Cardiac septum (tissue), 1 donor: ENCODE measurements around the gene CSNK1G1. TPM values are rescaled to one million over a fixed set of nuclear protein-coding genes. Genes with fewer than 3 reads are reported as not detected.

ENCODE experiments used
- DNase-seq: peaks from one replicate; pipeline ENCODE4 v3.0.0-alpha.2; 2020; ENCODE audit warnings: low spot score
- intact Hi-C: fragments of 100-400 bp; cut with DNase I; formaldehyde crosslinking; loops from one replicate; pipeline ENCODE4 v1.14.0; 2022
- total RNA-seq: library from RNA; stranded (reverse); fragmentation: NEBNext Ultra II Directional; extraction: Animal tissue kit (Norgen Biotek cat#: 25700); gene quantifications from one replicate; pipeline ENCODE4 v1.2.1, GENCODE V29; 2021
- donor health status: DM: no; HTN: no; CAD: no.

CSNK1G1 gene
- total RNA-seq, 1 donor from 2014 or later: 8.3 TPM

DNA sequence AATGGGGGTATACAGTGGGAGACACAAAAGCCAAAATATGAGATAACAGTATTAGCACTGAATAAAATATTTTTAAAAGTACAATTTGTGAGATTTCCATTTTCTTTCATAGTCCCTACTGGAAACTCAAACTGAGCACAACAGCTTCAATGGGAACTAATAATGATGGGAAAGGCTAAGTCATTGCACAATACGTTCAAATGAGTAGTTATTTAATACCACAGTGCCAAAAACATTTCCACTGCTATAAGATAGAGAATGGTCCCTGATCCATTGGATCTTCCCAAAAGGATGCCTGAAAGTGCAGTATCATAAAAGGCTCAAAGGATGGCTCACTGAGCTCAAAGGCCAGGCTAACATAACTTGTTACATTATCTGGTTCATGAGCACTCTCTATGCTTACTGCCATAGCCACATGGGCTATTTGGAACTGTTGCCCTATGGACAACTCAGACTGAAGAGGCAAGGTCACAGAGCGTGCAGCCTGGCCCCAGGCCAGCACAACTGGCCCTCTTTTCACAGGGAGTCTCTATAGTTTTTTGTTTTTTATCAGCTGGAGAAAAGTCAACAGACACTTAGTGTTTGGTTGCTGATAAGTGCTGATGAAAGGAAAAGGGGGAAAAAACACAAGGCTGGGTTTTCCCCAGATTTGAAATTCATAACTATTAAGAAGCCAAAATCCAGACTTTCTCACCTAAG is 139.1 kb downstream of the CSNK1G1 start:
- intact Hi-C loops: no loop called here
- DNase-seq: no peak

DNA sequence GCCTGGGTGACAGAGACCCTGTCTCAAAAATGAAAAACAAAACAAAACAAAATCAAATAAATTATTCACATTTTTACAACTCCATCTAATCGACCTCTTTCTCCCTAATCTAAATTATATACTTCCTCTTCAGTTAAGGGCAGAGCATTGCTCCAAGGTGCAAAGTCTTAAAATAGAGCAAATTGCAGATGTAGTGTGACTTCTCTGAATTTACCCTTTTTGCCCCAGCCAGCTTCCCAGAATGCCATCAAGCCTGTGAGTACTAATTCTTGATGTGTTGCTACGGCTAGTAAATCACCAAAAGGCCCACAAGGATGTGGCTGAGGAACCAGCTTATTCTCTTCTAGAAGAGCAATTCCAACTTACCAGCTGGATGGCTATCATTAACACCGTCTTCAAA is 139.8 kb downstream of the CSNK1G1 start:
- intact Hi-C loops: no loop called here

DNA sequence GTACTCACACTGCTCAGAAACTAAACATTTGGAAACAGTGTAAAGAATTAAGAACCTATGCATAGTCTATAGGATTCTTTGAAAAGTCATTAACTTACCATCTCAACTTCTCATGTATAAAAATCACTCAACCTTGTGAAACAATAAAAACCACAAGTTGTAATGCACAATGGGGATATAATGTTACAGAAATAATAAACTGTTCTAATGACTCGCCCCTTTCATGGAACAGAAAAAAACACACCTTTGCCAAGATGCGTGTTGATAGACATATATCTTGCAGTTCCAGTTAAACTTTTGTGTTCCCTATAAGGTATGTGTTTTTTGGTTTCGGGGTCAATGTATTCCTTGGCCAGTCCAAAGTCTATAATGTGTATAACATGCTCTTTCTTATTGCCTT is 142.3 kb downstream of the CSNK1G1 start:
- intact Hi-C loops: no loop called here
- no peak for DNase-seq

More for the DNA sequence above, 139.8 kb downstream of the CSNK1G1 start:
- DNase-seq: no peak

DNA sequence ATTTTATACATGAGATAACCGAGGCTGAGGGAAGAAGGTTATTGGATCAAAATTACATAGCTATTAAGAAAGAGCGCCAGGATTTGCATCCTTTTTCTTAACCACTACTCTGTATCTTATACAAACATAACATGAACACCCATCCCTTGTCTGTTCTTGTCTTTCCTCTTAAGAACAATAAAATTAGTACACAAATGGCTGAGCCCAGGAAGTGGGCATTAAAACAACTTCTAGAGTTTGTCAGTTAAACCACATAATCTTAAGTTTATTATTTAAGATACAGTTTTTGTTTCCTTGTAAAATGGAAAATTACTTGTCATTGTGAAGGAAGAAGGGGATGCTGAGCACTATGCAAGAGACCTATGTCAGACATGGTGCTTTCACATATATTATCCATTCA is 144.3 kb downstream of the CSNK1G1 start:
- intact Hi-C loops: no loop called here
- no peak for DNase-seq

DNA sequence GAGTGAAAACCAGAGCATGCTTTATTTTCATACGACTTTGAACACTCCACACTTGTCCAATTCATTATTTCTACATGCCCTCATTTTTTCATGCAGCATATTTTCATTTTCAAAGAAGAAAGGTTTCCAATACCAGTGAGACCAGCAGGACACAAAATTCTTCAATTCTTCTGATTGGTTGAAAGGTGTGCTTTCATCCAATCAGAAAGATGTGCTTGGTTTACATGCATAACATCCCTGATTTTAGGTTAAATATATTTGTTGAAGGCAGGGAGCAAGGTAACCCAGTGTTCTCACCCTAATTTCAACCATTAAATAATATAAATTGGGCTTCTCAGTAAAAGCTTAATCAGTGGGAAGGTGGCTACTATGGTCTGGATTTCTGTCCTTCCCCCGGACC is 145.6 kb downstream of the CSNK1G1 start:
- no peak for DNase-seq
- intact Hi-C loops: no loop called here

DNA sequence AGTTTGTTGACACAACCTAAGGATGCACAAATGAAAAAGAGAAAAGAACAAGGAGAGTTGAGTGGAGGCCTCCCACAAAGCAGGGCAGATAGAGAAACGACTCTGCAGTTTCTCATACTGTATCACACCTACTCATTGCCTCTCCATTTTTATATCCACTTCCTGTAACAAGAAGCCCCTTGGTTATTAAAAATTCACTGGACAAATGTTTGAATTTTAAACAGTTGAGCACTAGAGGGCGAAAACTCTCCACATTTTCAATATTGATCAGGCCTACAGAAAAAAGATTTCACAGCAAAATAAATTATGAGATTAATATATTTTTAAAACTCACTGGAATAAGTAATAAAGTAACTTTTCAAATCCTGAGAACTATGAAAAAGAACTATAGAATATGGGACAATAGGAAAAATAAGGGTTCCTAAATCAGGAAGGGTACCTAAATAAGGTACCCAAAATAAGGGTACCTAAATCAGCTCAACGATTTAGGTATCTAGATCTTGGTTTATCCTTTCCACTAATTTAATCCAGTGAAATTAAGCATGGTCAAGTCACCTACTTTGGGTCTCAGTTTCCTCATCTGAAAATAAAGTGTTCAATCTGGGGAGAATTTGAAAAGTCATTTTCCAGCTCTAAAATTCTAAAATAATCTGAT is 146.2 kb downstream of the CSNK1G1 start:
- intact Hi-C loops: loop anchor here (5.0 to 10.0 kb wide), 2 partner anchors 147 to 475 kb away; partner anchors contain the start of gene CSNK1G1
- DNase-seq: no peak

DNA sequence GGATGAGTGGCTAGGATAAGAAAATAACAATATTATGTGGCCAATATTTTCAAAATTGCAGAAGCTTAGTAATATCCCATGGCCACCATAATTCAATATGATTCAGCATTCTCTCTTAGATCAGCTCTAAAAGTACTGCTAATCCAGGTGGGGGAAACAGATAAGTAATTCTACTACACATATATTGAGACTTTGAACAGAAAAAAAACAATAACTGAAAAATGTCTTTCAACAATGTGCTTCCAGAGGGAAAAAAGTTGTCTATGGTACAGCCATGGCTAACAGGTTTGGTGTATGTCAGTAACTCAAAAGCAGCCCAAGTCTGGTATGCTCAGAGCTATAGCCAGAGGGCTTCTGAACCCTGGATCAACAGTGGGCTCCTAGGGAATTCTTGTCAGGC is 150.8 kb downstream of the CSNK1G1 start:
- DNase-seq: no peak
- intact Hi-C loops: loop anchor here (5.0 to 10.0 kb wide), 2 partner anchors 152 to 480 kb away; partner anchors contain the start of gene CSNK1G1

DNA sequence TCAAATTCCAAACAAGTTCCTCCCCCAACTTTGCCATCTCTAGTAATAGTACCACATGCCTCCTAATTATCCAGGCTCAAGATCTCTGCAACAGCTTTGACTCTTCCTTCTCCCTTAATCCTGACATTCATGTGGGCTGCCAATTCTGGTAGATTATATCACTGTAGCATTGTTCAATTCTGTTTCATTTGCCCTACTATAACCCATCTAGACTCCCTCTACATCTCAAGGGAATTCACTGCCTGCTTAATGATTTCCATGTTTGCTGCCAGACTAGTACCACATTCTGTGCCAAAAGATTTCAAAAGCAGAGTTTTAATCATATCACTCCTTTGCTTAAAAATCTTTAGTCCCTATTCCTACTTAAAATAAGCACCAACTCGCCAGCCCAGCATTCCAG is 158.5 kb downstream of the CSNK1G1 start:
- DNase-seq: no peak
- intact Hi-C loops: no loop called here

DNA sequence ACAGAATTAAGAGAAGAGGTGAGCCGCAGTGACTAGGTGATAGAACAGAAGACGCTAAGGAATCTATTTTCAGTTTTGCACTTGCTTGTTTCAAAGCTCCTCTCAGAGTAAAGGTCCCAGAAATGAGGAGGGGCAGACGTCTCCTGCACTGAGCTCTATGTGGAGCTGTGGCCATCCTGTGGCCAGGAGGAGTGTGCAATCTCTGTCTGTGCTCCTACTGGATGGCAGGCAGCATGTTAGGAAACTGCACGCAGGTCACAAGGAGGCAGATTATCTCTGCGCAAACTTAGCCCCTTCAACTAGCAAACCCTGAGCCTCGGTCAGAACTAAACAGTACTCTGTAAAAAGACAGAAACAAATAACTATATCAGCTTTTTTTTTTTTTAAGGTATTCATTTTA is 162.0 kb downstream of the CSNK1G1 start:
- intact Hi-C loops: no loop called here
- DNase-seq: no peak

DNA sequence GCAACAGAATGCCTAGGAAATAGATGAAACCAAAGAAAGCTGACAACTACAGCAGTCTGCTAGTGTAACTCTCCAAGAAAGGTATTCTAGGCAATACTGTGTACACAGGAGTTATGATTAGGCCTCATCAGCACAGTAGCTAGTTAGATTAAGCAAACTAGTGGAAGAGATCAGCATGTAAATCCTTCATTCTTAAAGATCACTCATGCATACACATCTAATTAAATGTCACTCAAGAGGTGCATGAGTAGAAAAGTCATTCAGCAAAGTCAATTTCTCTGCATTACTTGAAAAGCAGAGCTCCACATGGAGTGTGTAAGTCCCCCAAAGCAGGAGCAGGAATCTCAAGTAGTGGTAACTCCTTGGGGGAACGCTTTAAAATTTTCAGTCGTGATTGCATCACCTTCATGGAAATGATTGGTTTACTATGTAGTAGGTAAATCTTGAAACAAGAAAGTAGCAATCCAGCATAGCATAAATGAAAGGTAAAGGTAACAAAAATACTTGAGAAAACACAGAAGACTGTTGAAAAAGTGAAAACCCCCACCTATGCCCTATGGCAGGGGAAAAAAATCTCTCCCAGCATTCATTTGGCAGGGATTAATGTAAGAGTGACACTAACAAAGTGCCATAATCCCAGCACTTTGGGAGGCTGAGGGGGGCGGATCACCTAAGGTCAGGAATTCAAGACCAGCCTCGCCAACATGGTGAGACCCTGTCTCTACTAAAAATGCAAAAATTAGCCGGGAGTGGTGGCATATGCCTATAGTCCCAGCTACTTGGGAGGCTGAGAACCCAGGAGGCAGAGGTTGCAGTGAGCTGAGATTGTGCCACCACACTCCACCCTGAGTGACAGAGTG is 163.8 kb downstream of the CSNK1G1 start:
- no peak for DNase-seq
- intact Hi-C loops: no loop called here

DNA sequence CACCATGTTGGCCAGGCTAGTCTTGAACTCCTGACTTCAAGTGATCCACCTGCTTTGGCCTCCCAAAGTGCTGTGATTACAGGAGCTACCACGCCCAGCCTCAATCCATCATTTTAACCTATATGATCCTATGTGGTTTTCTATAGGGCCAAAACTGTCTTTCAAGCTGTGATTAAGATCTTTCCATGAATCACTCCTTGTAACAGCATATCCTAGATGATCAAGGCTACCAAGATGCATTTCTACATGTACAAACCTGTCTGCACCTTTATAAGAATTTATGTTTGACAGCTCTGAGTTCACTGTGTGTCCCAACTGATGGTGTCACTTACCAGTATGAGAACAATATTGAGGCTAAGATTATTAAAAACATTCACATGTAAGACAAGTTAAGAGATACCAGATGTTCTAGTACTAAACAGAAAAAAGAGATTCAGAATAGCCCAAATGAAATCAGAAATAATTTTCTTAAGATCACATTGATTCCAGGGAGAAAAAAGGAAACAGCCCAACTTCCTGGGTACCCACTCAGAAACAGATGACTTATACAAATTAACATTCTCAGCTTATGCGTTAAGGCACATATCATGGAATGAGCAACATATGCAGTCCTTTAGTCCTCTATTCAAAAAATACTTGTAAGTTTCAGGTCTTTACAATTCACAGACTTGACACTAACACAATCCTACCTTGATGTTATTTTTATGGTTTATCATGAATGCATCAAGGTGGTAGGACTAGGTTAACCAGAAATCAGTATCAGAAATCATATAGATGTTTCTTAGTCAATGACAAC is 168.4 kb downstream of the CSNK1G1 start:
- DNase-seq: no peak
- intact Hi-C loops: no loop called here

DNA sequence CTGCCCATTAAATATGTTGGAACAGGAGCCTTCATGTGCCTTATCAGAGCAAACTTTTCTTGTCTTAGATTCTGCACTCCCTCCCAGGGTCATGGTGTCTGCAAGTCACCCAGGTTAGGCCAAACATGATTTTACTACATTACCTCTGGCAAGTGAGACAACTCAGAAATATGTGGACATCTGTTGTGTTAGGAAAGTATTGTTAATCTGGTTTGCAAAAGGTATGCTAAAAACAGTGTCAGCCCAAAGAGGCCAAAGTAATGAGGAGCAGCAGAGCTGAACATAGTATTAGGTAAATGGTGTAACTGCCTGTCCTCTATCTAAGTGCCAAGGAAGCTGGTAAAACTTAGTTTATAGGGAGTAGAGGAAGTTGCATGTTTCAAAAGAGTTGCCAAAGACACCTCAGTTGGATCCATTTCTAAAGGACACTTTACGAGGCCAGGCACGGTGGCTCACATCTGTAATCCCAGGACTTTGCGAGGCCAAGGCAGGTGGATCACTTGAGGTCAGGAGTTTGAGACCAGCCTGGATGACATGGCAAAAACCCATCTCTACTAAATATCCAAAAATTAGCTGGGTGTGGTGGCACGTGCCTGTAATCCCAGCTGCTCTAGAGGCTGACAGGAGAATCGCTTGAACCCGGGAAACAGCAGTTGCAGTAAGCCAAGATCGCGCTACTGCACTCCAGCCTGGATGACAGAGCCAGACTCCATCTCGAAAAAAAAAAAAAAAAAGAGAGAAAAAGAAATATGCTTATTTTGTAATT is 170.6 kb downstream of the CSNK1G1 start:
- DNase-seq: no peak
- intact Hi-C loops: no loop called here

DNA sequence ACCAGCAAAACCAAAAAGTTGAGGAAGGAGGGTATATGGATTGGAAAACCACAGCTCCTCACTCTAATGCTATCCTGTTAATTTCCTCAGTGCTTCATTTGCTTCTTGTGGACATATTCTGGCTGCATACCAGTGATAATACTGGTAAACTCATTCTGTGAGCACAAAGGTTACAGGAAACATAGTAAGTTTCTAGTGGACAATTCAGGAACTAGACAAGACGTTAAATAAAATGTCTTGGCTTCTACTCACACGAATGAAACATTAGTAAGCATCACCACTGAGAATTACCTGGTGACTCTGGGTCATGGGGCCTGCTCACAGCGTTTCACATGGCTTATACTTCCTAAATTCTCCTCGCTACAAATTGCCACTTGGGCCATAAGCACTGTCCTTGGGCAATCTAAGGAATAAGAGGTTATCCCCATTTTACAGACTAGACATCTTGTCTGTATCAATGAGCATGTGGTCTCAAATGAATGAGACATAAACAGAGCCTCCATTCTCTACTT is 173.1 kb downstream of the CSNK1G1 start:
- intact Hi-C loops: no loop called here
- no peak for DNase-seq

DNA sequence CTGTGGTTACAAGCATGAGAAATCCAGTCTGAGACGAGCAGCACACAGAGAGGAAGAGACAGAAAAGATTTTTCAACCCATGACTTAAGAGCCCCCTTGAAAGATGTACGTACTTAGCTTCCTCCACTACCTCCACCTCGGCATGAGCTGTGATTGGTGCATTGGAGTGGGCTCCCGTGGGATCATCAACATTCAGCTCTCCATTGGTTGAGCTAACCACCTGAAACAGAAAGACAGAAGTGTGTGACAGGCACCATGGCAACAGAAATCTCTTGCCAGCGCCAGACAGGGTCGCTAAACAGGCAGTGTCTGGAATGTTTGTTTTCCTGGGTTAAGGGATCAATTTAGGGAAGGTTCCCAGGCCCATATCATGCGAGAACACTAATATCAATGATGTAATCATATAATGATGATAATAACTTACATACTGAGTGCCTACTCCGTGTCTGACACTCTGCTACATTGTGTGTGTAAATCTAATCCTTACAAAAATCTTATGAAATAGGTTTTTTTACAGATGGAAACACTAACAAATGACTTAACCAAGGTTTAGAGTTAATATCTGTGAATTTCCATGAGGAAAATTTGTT is 175.6 kb downstream of the CSNK1G1 start:
- DNase-seq: no peak
- intact Hi-C loops: no loop called here

DNA sequence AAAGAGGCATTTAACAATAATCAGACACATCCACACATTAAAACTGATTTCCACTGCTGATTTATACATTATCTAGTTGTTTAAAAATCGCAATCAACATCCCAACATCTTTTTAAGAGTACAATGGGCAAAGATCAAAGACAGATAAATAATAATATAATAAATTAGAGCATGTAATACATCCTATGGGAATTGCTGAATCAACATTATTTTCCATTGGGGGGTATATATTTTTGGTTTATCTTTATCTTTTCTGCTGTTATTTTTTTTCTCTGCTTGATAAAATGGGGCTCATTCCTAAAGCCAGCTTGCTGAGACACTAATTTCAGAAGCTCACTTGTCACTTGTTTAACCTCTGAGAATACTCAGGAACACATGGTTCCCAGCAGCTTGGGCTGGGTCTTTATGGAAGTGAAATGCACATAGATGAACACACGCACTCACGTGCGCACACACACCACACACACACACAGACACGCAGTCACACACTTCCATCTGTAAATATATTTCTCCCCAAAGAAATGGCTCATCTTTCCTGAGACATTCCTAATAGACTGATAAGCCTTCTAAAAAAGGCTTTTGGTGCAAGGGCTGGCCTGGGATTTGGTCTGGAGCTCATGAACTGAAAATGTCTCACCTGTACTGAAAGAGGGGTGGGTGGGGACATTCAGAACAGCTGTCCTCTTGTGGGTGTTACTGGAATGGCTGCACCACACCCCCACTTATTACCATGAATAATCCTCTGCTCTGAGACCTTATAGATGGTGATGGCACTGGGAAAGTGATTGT is 189.7 kb downstream of the CSNK1G1 start:
- intact Hi-C loops: no loop called here
- no peak for DNase-seq

DNA sequence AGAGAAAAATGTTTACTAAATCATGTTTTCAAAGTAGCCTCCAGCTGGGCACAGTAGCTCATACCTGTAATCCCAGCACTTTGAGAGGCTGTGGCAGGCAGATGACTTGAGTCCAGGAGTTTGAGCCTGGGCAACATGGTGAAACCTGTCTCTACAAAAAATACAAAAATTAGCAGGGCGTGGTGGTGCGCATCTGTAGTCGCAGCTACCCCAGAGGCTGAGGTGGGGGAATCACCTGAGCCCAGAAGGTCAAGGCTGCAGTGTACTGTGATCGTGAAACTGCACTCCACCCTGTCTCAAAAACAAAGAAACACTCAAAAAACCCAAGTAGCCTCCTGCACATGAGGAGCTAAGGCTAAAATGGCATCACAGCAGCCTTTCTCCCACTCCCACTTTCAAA is 191.5 kb downstream of the CSNK1G1 start:
- intact Hi-C loops: no loop called here
- no peak for DNase-seq

DNA sequence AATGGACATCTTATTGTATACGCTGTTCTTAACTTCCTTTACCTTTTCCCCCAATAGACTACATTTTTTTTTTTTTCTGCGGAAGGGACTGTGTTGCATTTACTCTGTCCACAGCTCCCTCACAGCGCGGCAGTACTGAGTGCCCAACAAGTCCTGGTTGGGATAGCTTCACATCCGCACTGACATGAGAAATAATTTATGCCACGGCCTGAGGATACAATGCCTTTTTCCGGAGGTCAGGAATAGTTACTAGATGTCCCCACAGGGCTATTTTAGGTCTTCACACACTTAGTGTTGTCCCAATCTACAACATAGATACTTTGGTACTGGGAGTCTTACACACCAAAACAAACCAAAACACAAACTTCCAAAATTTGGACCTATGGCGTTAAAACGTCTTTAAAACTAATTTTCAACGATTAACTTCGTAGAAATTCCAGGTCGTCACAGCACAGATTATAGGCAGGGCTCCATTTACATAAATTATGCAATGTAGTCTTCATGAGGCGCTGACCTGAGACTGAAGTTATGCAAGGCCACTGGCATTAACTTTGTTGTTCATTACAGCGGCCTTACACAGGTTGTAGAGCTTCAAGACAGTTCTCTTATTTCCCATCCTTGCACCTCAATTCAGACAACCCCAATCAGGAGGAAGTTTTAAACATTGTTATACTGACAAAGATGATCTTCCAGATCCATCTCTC is 192.2 kb downstream of the CSNK1G1 start:
- intact Hi-C loops: loop anchor here (2.0 kb wide), 1 partner anchor 223 kb away; the partner anchor contains the start of gene TRIP4
- no peak for DNase-seq
